Ovary (tissue), 3 donors: Measurements from ENCODE around the gene PMFBP1.

Experiments used
- CTCF ChIP-seq, 3 donors: fragments of 450-650 bp in 2 of 3; fragments of 200-600 bp in 1 of 3; IDR thresholded peaks; one replicate each; pipeline versions ENCODE4 v1.5.1 to v1.8.0; 2016 to 2022; ENCODE audit warnings: antibody characterized with exemption in 3 of 3, mild to moderate bottlenecking in 1 of 3
- EP300 ChIP-seq: sonication (generic); formaldehyde crosslinking; IDR thresholded peaks from one replicate; pipeline ENCODE4 v1.6.1; 2017; ENCODE audit warnings: antibody characterized with exemption
- POLR2A ChIP-seq: fragments of 450-650 bp; IDR thresholded peaks from one replicate; pipeline ENCODE4 v1.6.1; 2017; ENCODE audit warnings: antibody characterized with exemption, mild to moderate bottlenecking, moderate library complexity
- donor health status: DM: no; HTN: no; CAD: no.

- TF ChIP-seq CTCF (IDR thresholded peaks at IDR 0.05) (no peak), EP300 (no peak), POLR2A (no peak)
These were observed 25.6 kb upstream of the PMFBP1 start for GRCh38 chr16:72197545-72197944.
